Gastrocnemius medialis (tissue), 4 donors: ENCODE results near the gene BCAP31. TPM values are rescaled to one million over a fixed set of nuclear protein-coding genes. Genes with fewer than 3 reads are reported as not detected.

Source experiments
- ATAC-seq, 2 donors: fragments of 150-250 bp; one replicate each; pipeline ENCODE4 v1.9.1; 2016
- DNase-seq, 2 donors: peaks; one replicate each; pipeline ENCODE4 v3.0.0-alpha.2; 2019
- H3K27ac ChIP-seq, 4 donors: fragments of 200-600 bp; sonication (generic); 1 replicate in 1 of 4; 2 replicates in 3 of 4; pipeline ENCODE4 v1.5.1; 2016 to 2018; ENCODE audit warnings: mild to moderate bottlenecking in 2 of 4, moderate library complexity in 1 of 4
- H3K27me3 ChIP-seq, 3 donors: fragments of 200-600 bp; sonication (generic) in 2 of 3; 1 replicate in 1 of 3; 2 replicates in 2 of 3; pipeline versions ENCODE4 v1.5.1 to v1.6.0; 2016 to 2019; ENCODE audit warnings: mild to moderate bottlenecking in 1 of 3, moderate library complexity in 1 of 3
- H3K36me3 ChIP-seq, 2 donors: fragments of 200-600 bp; sonication (generic) in 1 of 2; one replicate each; pipeline ENCODE4 v1.5.1; 2017 to 2018
- H3K4me1 ChIP-seq, 2 donors: fragments of 200-600 bp; sonication (generic) in 1 of 2; one replicate each; pipeline ENCODE4 v1.5.1; 2016 to 2017; ENCODE audit warnings: mild to moderate bottlenecking in 2 of 2
- H3K4me3 ChIP-seq, 4 donors: fragments of 200-600 bp; sonication (generic) in 3 of 4; 1 replicate in 1 of 4; 2 replicates in 3 of 4; pipeline ENCODE4 v1.5.1; 2016 to 2019; ENCODE audit warnings: mild to moderate bottlenecking in 2 of 4
- H3K9me3 ChIP-seq, 3 donors: fragments of 200-600 bp; sonication (generic) in 2 of 3; 1 replicate in 1 of 3; 2 replicates in 2 of 3; pipeline ENCODE4 v1.5.1; 2016 to 2019
- POLR2A ChIP-seq, 2 donors: fragments of 450-650 bp; IDR thresholded peaks; one replicate each; pipeline ENCODE4 v1.6.1; 2017; ENCODE audit warnings: antibody characterized with exemption in 2 of 2, mild to moderate bottlenecking in 2 of 2, moderate library complexity in 2 of 2
- in situ Hi-C, 4 donors: fragments of 200-750 bp; cut with MboI; loops; one replicate each; pipeline versions ENCODE4 v1.15.0 to v1.8.0; 2017; ENCODE audit warnings: low sequenced_read_pairs in 4 of 4
- intact Hi-C: fragments of 100-400 bp; cut with DNase I; formaldehyde crosslinking; loops from one replicate; pipeline ENCODE4 v1.15.1; 2023; ENCODE audit warnings: low total_unique reads
- total RNA-seq, 4 donors: library from RNA; depleted of rRNA; stranded (reverse); fragments of >200 nt; gene quantifications; one replicate each; pipeline versions ENCODE4 v1.1.0 to v1.2.3, GENCODE V29; 2016
- TF ChIP-seq, protein P1 (sequence below), 5 experiments: fragments of 450-650 bp in 3 of 5; fragments of 200-600 bp in 2 of 5; sonication (generic) in 2 of 5; IDR thresholded peaks in 4 of 5; conservative IDR thresholded peaks in 1 of 5; 1 replicate in 4 of 5; 2 replicates in 1 of 5; pipeline ENCODE4 v1.5.1; 2016 to 2019; ENCODE audit warnings: antibody characterized with exemption in 5 of 5, mild to moderate bottlenecking in 3 of 5, moderate library complexity in 3 of 5

Gene BCAP31
- total RNA-seq, 4 donors from 2014 or later: 41.5 to 91.9 (median 48.3) TPM

DNA sequence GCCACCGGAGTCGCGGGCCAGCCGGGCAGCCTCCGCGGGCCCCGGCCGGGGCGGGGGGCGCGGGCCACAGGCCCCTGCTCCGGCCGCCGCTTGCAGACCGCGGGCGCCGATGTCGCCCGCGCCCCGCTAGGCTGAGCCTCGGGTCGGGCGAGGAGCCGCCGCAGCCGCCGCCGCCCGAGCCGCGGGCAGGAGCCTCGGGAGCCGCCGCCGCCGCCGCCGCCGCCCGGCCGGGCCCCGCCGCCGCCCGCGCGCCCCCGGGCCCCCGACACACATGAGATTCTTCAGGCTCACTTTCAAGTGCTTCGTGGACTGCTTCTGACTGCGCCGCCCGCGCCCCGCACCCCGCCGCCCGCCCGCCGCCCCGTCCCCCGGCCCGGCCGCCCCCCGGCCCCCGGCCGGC, 36.1 kb downstream of the BCAP31 start:
- Histone ChIP-seq H3K4me3 (peak overlapping the region in 1 of 4 donors; percentile 56), H3K27ac (no peak overlapping the region), H3K27me3 (no peaks in the 10 kb centered on the region), H3K4me1 (peaks cover 0 to 33% of the 10 kb centered on the region in 2 donors), H3K9me3 (no peaks in the 10 kb centered on the region), H3K36me3 (no peaks in the 10 kb centered on the region)
- in situ Hi-C loops: no loop called here
- DNase-seq: no peak
- peak in 1 of 2 donors; percentile 2 for ATAC-seq
- intact Hi-C loops: loop anchor here (5.0 to 10.0 kb wide), 2 partner anchors 34 to 107 kb away; partner anchors contain the start of genes ABCD1, BCAP31, IDH3G and SSR4
- TF ChIP-seq, protein P1, sequence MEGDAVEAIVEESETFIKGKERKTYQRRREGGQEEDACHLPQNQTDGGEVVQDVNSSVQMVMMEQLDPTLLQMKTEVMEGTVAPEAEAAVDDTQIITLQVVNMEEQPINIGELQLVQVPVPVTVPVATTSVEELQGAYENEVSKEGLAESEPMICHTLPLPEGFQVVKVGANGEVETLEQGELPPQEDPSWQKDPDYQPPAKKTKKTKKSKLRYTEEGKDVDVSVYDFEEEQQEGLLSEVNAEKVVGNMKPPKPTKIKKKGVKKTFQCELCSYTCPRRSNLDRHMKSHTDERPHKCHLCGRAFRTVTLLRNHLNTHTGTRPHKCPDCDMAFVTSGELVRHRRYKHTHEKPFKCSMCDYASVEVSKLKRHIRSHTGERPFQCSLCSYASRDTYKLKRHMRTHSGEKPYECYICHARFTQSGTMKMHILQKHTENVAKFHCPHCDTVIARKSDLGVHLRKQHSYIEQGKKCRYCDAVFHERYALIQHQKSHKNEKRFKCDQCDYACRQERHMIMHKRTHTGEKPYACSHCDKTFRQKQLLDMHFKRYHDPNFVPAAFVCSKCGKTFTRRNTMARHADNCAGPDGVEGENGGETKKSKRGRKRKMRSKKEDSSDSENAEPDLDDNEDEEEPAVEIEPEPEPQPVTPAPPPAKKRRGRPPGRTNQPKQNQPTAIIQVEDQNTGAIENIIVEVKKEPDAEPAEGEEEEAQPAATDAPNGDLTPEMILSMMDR (IDR thresholded peaks at IDR 0.05 in 4 of 5, conservative IDR thresholded peaks at IDR 0.05 in 1 of 5): no peak
- TF ChIP-seq POLR2A (IDR thresholded peaks at IDR 0.05): no peak

DNA sequence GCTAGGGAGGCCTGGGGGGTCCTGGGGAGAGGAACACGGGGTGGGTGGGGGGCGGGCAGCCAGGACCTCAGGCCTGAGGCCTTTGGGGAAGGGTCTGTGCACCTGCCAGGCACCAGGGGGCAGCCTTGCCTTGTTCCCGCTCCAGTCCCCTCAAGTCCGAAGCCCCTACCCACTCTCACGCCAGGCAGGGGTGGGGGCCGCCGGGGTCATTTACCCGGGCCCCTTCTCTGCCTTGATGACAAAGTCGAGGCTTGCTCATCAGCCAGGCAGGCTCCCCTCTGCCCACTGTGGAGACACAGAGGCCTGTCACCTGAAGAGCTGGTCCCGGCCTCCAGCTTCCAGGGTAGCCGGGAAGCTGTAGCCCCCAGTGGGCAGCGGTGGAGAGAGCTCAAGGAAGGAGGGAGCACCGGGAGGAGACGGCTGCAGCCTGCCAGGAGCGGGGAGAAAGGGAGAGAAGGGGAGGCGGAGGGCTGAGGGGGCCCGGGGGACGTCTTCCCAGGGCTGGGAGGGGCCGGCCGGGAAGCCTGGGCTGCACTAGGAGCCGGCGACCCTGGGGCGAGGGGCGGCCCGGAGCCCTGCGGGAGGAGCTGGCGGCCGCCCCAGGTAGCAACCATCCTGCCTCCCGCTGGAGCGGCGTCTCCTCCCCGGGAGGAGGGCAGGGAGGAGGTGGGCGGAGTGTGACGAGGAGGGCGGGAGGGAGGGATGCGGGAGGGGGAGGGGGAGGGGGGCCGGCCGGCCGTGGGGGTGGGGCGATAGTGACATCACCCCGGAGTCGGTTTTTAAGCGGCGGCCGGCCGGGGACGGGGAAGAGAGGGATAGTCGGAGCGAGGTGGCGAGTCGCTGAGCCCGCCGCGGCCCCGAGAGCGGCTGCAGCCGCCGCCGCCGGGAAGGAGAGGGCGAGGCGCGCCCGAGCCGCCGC, 36.8 kb downstream of the BCAP31 start, which contains the start of gene SLC6A8:
Gene SLC6A8 (plus strand): TSS at position 806 of the 919 bp plus-strand sequence. CDS start 649 bp downstream, outside the sequence.
- Histone ChIP-seq H3K4me1 (peaks cover 0 to 27% of the 10 kb centered on the region in 2 donors), H3K27ac (peak within 1 kb of the TSS; percentile 85 to 91 (median 88)), H3K27me3 (no peaks in the 10 kb centered on the region), H3K4me3 (peak within 1 kb of the TSS; percentile 47 to 56 (median 49)), H3K9me3 (no peaks in the 10 kb centered on the region), H3K36me3 (no peaks in the 10 kb centered on the region)
- DNase-seq (peak; percentile 61 to 74), ATAC-seq (peak; percentile 40 to 44)
- intact Hi-C loops (loop anchor here (1.0 to 10.0 kb wide), 3 partner anchors 21 to 107 kb away; partner anchors contain the start of genes ABCD1, BCAP31, IDH3G and SSR4), in situ Hi-C loops (no loop called here)
- TF ChIP-seq, protein P1 (IDR thresholded peaks at IDR 0.05 in 4 of 5, conservative IDR thresholded peaks at IDR 0.05 in 1 of 5): peak in 4 of 5 experiments; percentile 38 to 60 (median 49)
- TF ChIP-seq POLR2A (IDR thresholded peaks at IDR 0.05): peak; percentile 70 to 71

DNA sequence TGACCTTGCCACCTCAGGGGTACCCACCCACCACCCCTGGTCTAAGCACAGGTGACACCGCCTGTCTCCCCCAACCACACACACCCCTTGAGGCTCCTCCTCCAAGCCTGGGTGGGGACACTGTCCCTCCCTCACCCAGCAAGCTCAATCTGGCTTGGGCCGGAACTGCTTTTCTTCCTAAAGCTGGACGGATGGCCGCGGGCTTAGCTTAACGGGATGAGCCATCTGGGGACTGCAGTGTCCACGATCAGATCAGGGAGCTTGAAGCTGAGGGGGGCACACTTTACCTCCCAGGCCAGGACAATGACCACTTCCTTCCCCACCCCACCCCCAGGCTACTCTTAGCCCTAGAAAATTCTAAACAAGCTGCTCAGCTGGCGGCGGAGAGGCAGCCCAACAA, 37.5 kb downstream of the BCAP31 start:
- TF ChIP-seq POLR2A (IDR thresholded peaks at IDR 0.05): no peak
- TF ChIP-seq, protein P1 (IDR thresholded peaks at IDR 0.05 in 4 of 5, conservative IDR thresholded peaks at IDR 0.05 in 1 of 5): no peak
- Histone ChIP-seq H3K36me3 (no peaks in the 10 kb centered on the region), H3K4me1 (peaks cover 0 to 22% of the 10 kb centered on the region in 2 donors), H3K9me3 (no peaks in the 10 kb centered on the region), H3K27me3 (no peaks in the 10 kb centered on the region), H3K4me3 (no peak overlapping the region), H3K27ac (peak overlapping the region in 2 of 4 donors; percentile 78 to 79)
- in situ Hi-C loops (no loop called here), intact Hi-C loops (loop anchor here (1.0 to 10.0 kb wide), 3 partner anchors 22 to 108 kb away; partner anchors contain the start of genes ABCD1, BCAP31, IDH3G and SSR4)
- ATAC-seq: no peak
- no peak for DNase-seq

DNA sequence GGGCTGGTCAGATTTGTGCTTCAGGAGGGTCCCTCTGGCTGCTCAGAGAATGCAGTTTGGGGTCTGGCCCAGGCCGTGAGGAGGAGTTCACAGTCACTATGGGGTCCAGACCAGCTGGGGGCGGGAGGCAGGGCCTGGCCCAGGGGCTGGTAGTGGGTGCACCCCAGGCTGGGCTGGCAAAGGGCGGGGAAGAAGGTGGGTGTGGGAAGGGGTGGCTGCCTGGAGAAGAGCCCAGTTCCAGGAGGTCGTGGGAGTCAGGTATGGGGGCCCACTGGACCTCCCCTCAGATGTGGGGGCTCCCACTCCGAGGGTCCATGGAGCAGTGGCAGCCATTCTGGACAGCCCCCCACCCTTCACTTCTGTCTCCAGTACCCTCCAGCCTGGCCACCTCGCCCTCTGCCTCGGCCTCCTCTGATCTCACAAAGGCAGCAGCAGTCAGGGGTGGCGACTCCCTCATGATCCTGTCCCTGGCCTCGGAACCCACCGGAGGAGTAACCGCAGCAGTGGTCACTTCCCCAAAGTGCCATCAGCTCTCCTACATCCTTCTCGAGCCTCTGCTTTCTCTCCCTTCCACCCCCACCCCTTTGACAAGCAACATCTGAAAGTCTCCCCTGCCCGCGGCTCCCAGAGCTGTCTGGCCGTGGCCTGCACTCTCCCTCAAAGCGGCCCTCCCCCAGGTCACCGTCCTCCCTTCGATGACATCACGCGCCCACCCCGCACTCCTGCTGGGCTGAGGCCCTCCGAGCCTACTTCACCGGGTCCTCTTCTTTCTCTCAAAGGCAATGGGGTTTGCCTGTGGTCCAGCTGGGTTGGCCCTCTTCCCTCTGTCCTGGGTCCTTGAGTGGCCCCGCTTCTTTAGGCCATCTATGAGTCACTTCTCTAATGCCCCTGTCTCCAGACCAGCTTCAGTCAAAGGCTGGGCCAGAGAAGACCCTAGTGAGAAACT, 38.2 kb downstream of the BCAP31 start:
- H3K4me3 ChIP-seq: no peak overlapping the region
- H3K36me3 ChIP-seq: no peaks in the 10 kb centered on the region
- peaks cover 0 to 22% of the 10 kb centered on the region in 2 donors for H3K4me1 ChIP-seq
- intact Hi-C loops (loop anchor here (5.0 to 10.0 kb wide), 2 partner anchors 36 to 109 kb away; partner anchors contain the start of genes ABCD1, BCAP31, IDH3G and SSR4), in situ Hi-C loops (no loop called here)
- H3K27me3 ChIP-seq: no peaks in the 10 kb centered on the region
- ATAC-seq (no peak), DNase-seq (peak in 1 of 2 donors; percentile 13)
- no peak overlapping the region for H3K27ac ChIP-seq
- TF ChIP-seq, protein P1 (IDR thresholded peaks at IDR 0.05 in 4 of 5, conservative IDR thresholded peaks at IDR 0.05 in 1 of 5): no peak
- no peak for TF ChIP-seq POLR2A (IDR thresholded peaks at IDR 0.05)
- H3K9me3 ChIP-seq: no peaks in the 10 kb centered on the region
